C4-2B (cell line): ENCODE measurements around the gene ENO2.

Experiments used
- CTCF ChIP-seq: fragments of 450-650 bp; conservative IDR thresholded peaks from 2 replicates; pipeline ENCODE4 v1.5.1; 2017; ENCODE audit warnings: mild to moderate bottlenecking
- ZFX ChIP-seq: fragments of 450-650 bp; IDR thresholded peaks from 2 replicates; pipeline ENCODE4 v1.6.1; 2017

- TF ChIP-seq CTCF (no peak), ZFX (no peak; the same call in 1 of the 2 replicates)
These were observed 31.9 kb downstream of the ENO2 start for GRCh38 chr12:6946033-6946919.
